Spleen (tissue), 11 donors: ENCODE data around the gene RYR2. TPM values are rescaled to one million over a fixed set of nuclear protein-coding genes. Genes with fewer than 3 reads are reported as not detected.

Experiments used
- DNase-seq: peaks from one replicate; pipeline ENCODE4 v3.0.0-alpha.2; 2020
- H3K27ac ChIP-seq, 8 donors: fragments of 200-600 bp; sonication (generic) in 7 of 8; 1 replicate in 4 of 8; 2 replicates in 4 of 8; pipeline versions ENCODE4 v1.5.0 to v1.8.0; 2016 to 2021; ENCODE audit warnings: inconsistent platforms in 4 of 8, mild to moderate bottlenecking in 4 of 8, moderate library complexity in 1 of 8
- H3K27me3 ChIP-seq, 7 donors: fragments of 200-600 bp; sonication (generic) in 6 of 7; replicated peaks in 1 of 7; 1 replicate in 4 of 7; 2 replicates in 3 of 7; pipeline versions ENCODE4 v1.5.0 to v1.8.0; 2016 to 2021; ENCODE audit warnings: inconsistent platforms in 3 of 7, mild to moderate bottlenecking in 1 of 7
- H3K36me3 ChIP-seq, 6 donors: fragments of 200-600 bp; sonication (generic) in 5 of 6; 1 replicate in 4 of 6; 2 replicates in 2 of 6; pipeline versions ENCODE4 v1.5.0 to v1.8.0; 2016 to 2021; ENCODE audit warnings: inconsistent platforms in 2 of 6
- H3K4me1 ChIP-seq, 6 donors: fragments of 200-600 bp; sonication (generic) in 5 of 6; 1 replicate in 3 of 6; 2 replicates in 3 of 6; pipeline versions ENCODE4 v1.5.0 to v1.8.0; 2016 to 2021; ENCODE audit warnings: inconsistent platforms in 3 of 6
- H3K4me3 ChIP-seq, 8 donors: fragments of 200-600 bp; sonication (generic) in 7 of 8; 1 replicate in 4 of 8; 2 replicates in 4 of 8; pipeline versions ENCODE4 v1.5.0 to v1.8.0; 2016 to 2021; ENCODE audit warnings: inconsistent platforms in 4 of 8, mild to moderate bottlenecking in 4 of 8, moderate library complexity in 2 of 8
- H3K9me3 ChIP-seq, 8 donors: fragments of 200-600 bp; sonication (generic) in 7 of 8; 1 replicate in 4 of 8; 2 replicates in 4 of 8; pipeline versions ENCODE4 v1.5.0 to v1.8.0; 2016 to 2021; ENCODE audit warnings: inconsistent platforms in 4 of 8
- CTCF ChIP-seq, 11 experiments: fragments of 200-600 bp in 7 of 11; fragments of 450-650 bp in 4 of 11; sonication (generic) in 4 of 11; IDR thresholded peaks in 8 of 11; conservative IDR thresholded peaks in 3 of 11; 1 replicate in 7 of 11; 2 replicates in 4 of 11; pipeline versions ENCODE4 v1.4.0 to v1.8.0; 2016 to 2021; ENCODE audit warnings: antibody characterized with exemption in 11 of 11, inconsistent platforms in 4 of 11, mild to moderate bottlenecking in 1 of 11
- POLR2A ChIP-seq, 3 donors: fragments of 450-650 bp; IDR thresholded peaks; one replicate each; pipeline ENCODE4 v1.5.1; 2017; ENCODE audit warnings: antibody characterized with exemption in 3 of 3, mild to moderate bottlenecking in 1 of 3
- POLR2AphosphoS5 ChIP-seq, 3 donors: sonication (generic); formaldehyde crosslinking; IDR thresholded peaks; one replicate each; pipeline ENCODE4 v1.5.1; 2017; ENCODE audit warnings: antibody characterized with exemption in 3 of 3
- WGBS, 5 donors: extraction: QIAGEN DNeasy Blood & Tissue Kit in 3 of 5; methylation state at CpG; one replicate each; pipeline versions ENCODE4 v1.1.5 to v1.1.7; 2013 to 2018; 5-methylcytosine and 5-hydroxymethylcytosine counted together
- intact Hi-C: fragments of 100-400 bp; cut with DNase I; formaldehyde crosslinking; loops from one replicate; pipeline ENCODE4 v1.15.0; 2023; ENCODE audit warnings: low total_unique reads
- polyA plus RNA-seq, 3 donors: library from polyadenylated mRNA; stranded (reverse); fragments of 200-250 nt; gene quantifications; one replicate each; pipeline ENCODE4 v1.2.1, GENCODE V29; 2013
- total RNA-seq, 7 donors: library from RNA; depleted of rRNA in 3 of 7; stranded (reverse); fragments of >200 nt in 3 of 7; fragmentation: NEBNext Ultra II Directional in 4 of 7; extraction: Animal tissue kit (Norgen Biotek cat#: 25700) in 4 of 7; gene quantifications; one replicate each; pipeline versions ENCODE4 v1.1.0 to v1.2.1, GENCODE V29; 2016 to 2021
- donor health status: healthy with polysubstance abuse.
- donor health status: DM: no; HTN: no; CAD: no; lungs with moderate emphysema.
- donor health status: DM: no; HTN: no; CAD: no.
- donor health status: Bipolar disorder and iron deficiency.
- donor health status: healthy.
- donor health status: DM: no; HTN: no; CAD: no.
- donor health status: DM: yes; HTN: yes; CAD: no.

Gene RYR2
- total and polyA plus RNA-seq, 10 donors = 0.12 to 7.1 (median 3.7) TPM

GRCh38 chr1:237655778-237656177, 613.8 kb downstream of the RYR2 start:
- H3K36me3 ChIP-seq = no peaks in the 10 kb centered on the region
- H3K4me3 ChIP-seq = no peak overlapping the region
- intact Hi-C loops = no loop called here
- DNase-seq = no peak
- H3K27ac ChIP-seq = no peak overlapping the region
- 60 to 94% (median 89%) methylated on average over 2 of the region's 2 CpGs for WGBS, 5 donors
- TF ChIP-seq POLR2A (IDR thresholded peaks at IDR 0.05) = no peak
- no peak for TF ChIP-seq CTCF (IDR thresholded peaks at IDR 0.05 in 8 of 11, conservative IDR thresholded peaks at IDR 0.05 in 3 of 11)
- no peak for TF ChIP-seq POLR2AphosphoS5 (IDR thresholded peaks at IDR 0.05)
- no peaks in the 10 kb centered on the region for H3K27me3 ChIP-seq
- no peaks in the 10 kb centered on the region for H3K4me1 ChIP-seq
- H3K9me3 ChIP-seq = no peaks in the 10 kb centered on the region

- Histone ChIP-seq H3K9me3 (no peaks in the 10 kb centered on the region), H3K4me3 (no peak overlapping the region), H3K4me1 (no peaks in the 10 kb centered on the region), H3K36me3 (no peaks in the 10 kb centered on the region), H3K27ac (no peak overlapping the region), H3K27me3 (no peaks in the 10 kb centered on the region)
- TF ChIP-seq CTCF (IDR thresholded peaks at IDR 0.05 in 8 of 11, conservative IDR thresholded peaks at IDR 0.05 in 3 of 11) = no peak
- TF ChIP-seq POLR2A (IDR thresholded peaks at IDR 0.05) = no peak
- TF ChIP-seq POLR2AphosphoS5 (IDR thresholded peaks at IDR 0.05) = no peak
- 53 to 71% (median 63%) methylated on average over 5 of the region's 5 CpGs for WGBS, 5 donors
- DNase-seq = no peak
- intact Hi-C loops = no loop called here
Measured at GRCh38 chr1:237664348-237664747, 622.4 kb downstream of the RYR2 start.

GRCh38 chr1:237670302-237670701, 628.3 kb downstream of the RYR2 start:
- Histone ChIP-seq H3K4me3 (no peak overlapping the region), H3K27me3 (no peaks in the 10 kb centered on the region), H3K9me3 (no peaks in the 10 kb centered on the region), H3K36me3 (no peaks in the 10 kb centered on the region), H3K4me1 (no peaks in the 10 kb centered on the region), H3K27ac (no peak overlapping the region)
- no peak for DNase-seq
- WGBS, 5 donors = 60 to 96% (median 77%) methylated on average over 1 of the region's 1 CpG; no CpG with 5 or more reads in 1 of the 5 donors
- intact Hi-C loops = no loop called here
- no peak for TF ChIP-seq POLR2A (IDR thresholded peaks at IDR 0.05)

GRCh38 chr1:237671262-237671661, 629.3 kb downstream of the RYR2 start:
- H3K4me1 ChIP-seq = no peaks in the 10 kb centered on the region
- 72 to 85% (median 76%) methylated on average over 4 of the region's 4 CpGs for WGBS, 5 donors
- no peaks in the 10 kb centered on the region for H3K27me3 ChIP-seq
- no peaks in the 10 kb centered on the region for H3K36me3 ChIP-seq
- no peak for TF ChIP-seq POLR2AphosphoS5 (IDR thresholded peaks at IDR 0.05)
- no peak overlapping the region for H3K27ac ChIP-seq
- intact Hi-C loops = no loop called here
- no peaks in the 10 kb centered on the region for H3K9me3 ChIP-seq
- H3K4me3 ChIP-seq = no peak overlapping the region
- no peak for DNase-seq

- no peak overlapping the region for H3K27ac ChIP-seq
Measured at GRCh38 chr1:237671935-237672334, 630.0 kb downstream of the RYR2 start.

More at GRCh38 chr1:237671935-237672334, 630.0 kb downstream of the RYR2 start:
- no peaks in the 10 kb centered on the region for H3K9me3 ChIP-seq
- H3K4me3 ChIP-seq = no peak overlapping the region
- no peak for DNase-seq
- H3K4me1 ChIP-seq = no peaks in the 10 kb centered on the region
- no peaks in the 10 kb centered on the region for H3K36me3 ChIP-seq
- 79 to 91% (median 87%) methylated on average over 6 of the region's 6 CpGs for WGBS, 5 donors
- H3K27me3 ChIP-seq = no peaks in the 10 kb centered on the region
- no peak for TF ChIP-seq CTCF (IDR thresholded peaks at IDR 0.05 in 8 of 11, conservative IDR thresholded peaks at IDR 0.05 in 3 of 11)
- intact Hi-C loops = no loop called here
